HepG2 (cell line): ENCODE results near the gene IQCE. TPM values are rescaled to one million over a fixed set of nuclear protein-coding genes. Genes with fewer than 3 reads are reported as not detected.

Experiments used
- DPF2 ChIP-seq: sonication (generic); formaldehyde crosslinking; IDR thresholded peaks from 2 replicates; pipeline ENCODE4 v1.4.0; 2020; ENCODE audit warnings: mild to moderate bottlenecking, low read depth, missing genetic modification reagents, borderline replicate concordance
- HES4 ChIP-seq: sonication (generic); formaldehyde crosslinking; IDR thresholded peaks from 2 replicates; pipeline ENCODE4 v1.9.0; 2021; ENCODE audit warnings: mild to moderate bottlenecking, missing genetic modification reagents, borderline replicate concordance
- HNRNPLL ChIP-seq: fragments of 200-400 bp; formaldehyde crosslinking; IDR thresholded peaks from 2 replicates; pipeline ENCODE4 v1.6.1; 2017; ENCODE audit warnings: mild to moderate bottlenecking, low read depth, low read length; ENCODE audit not compliant: poor library complexity, severe bottlenecking
- HOXA5 ChIP-seq: sonication (generic); formaldehyde crosslinking; IDR thresholded peaks from 2 replicates; pipeline ENCODE4 v1.4.0; 2020; ENCODE audit warnings: missing genetic modification reagents
- ISL2 ChIP-seq: sonication (generic); formaldehyde crosslinking; IDR thresholded peaks from 2 replicates; pipeline ENCODE4 v1.5.0; 2020; ENCODE audit warnings: missing genetic modification reagents
- KDM3A ChIP-seq: IDR thresholded peaks from 2 replicates; pipeline ENCODE4 v1.6.1; 2018; ENCODE audit warnings: low read depth, missing compliant biosample characterization
- KMT2A ChIP-seq: sonication (generic); formaldehyde crosslinking; IDR thresholded peaks from 2 replicates; pipeline ENCODE4 v1.4.0; 2020; ENCODE audit warnings: missing genetic modification reagents
- MAF1 ChIP-seq: sonication (generic); formaldehyde crosslinking; IDR thresholded peaks from 2 replicates; pipeline ENCODE4 v1.5.0; 2020; ENCODE audit warnings: missing genetic modification reagents, borderline replicate concordance
- MAX ChIP-seq: IDR thresholded peaks from 2 replicates; pipeline ENCODE4 v1.6.1; 2012; ENCODE audit warnings: inconsistent platforms
- MLXIP ChIP-seq: sonication (generic); formaldehyde crosslinking; IDR thresholded peaks from 2 replicates; pipeline ENCODE4 v1.9.0; 2021; ENCODE audit warnings: missing genetic modification reagents, borderline replicate concordance
- NCOA5 ChIP-seq: sonication (generic); formaldehyde crosslinking; IDR thresholded peaks from 2 replicates; pipeline ENCODE4 v1.4.0; 2020; ENCODE audit warnings: missing genetic modification reagents
- PAWR ChIP-seq: sonication (generic); formaldehyde crosslinking; IDR thresholded peaks from 2 replicates; pipeline ENCODE4 v1.4.0; 2020; ENCODE audit warnings: missing genetic modification reagents, mild to moderate bottlenecking, borderline replicate concordance
- PHF5A ChIP-seq: IDR thresholded peaks from one replicate; pipeline ENCODE4 v1.6.1; 2018; ENCODE audit warnings: low read depth, missing genetic modification reagents; ENCODE audit not compliant: unreplicated experiment
- PITX1 ChIP-seq: sonication (generic); formaldehyde crosslinking; IDR thresholded peaks from 2 replicates; pipeline ENCODE4 v1.5.1; 2020; ENCODE audit warnings: mild to moderate bottlenecking, missing genetic modification reagents
- RAD21 ChIP-seq: fragments of 450-650 bp; formaldehyde crosslinking; IDR thresholded peaks from 2 replicates; pipeline ENCODE4 v1.5.0; 2020; ENCODE audit warnings: mild to moderate bottlenecking
- RBM39 ChIP-seq: fragments of 200-400 bp; formaldehyde crosslinking; IDR thresholded peaks from one replicate; pipeline ENCODE4 v1.6.1; 2018; ENCODE audit warnings: antibody characterized with exemption, mild to moderate bottlenecking, low read depth, low read length; ENCODE audit not compliant: poor library complexity, severe bottlenecking
- RELA ChIP-seq: sonication (generic); formaldehyde crosslinking; IDR thresholded peaks from 2 replicates; pipeline ENCODE4 v1.4.0; 2020; ENCODE audit warnings: missing genetic modification reagents
- SMARCC2 ChIP-seq: fragments of 450-650 bp; IDR thresholded peaks from 2 replicates; pipeline ENCODE4 v1.6.1; 2017; ENCODE audit warnings: antibody characterized with exemption, mild to moderate bottlenecking
- STAG1 ChIP-seq: sonication (generic); formaldehyde crosslinking; IDR thresholded peaks from 2 replicates; pipeline ENCODE4 v1.4.0; 2020; ENCODE audit warnings: missing genetic modification reagents
- SYNCRIP ChIP-seq: fragments of 200-400 bp; formaldehyde crosslinking; IDR thresholded peaks from 2 replicates; pipeline ENCODE4 v1.6.1; 2018; ENCODE audit warnings: mild to moderate bottlenecking, low read depth, low read length; ENCODE audit not compliant: insufficient read depth
- TCF7L2 ChIP-seq: IDR thresholded peaks from 2 replicates; pipeline ENCODE4 v1.6.1; 2011; ENCODE audit warnings: mild to moderate bottlenecking, low read depth, low read length, moderate library complexity
- TIGD3 ChIP-seq: sonication (generic); formaldehyde crosslinking; IDR thresholded peaks from 2 replicates; pipeline ENCODE4 v1.5.1; 2020; ENCODE audit warnings: mild to moderate bottlenecking, missing genetic modification reagents, borderline replicate concordance
- ZFP36 ChIP-seq: fragments of 150-350 bp; IDR thresholded peaks from 2 replicates; pipeline ENCODE4 v1.6.1; 2018; ENCODE audit warnings: borderline replicate concordance, low read length, low read depth; ENCODE audit not compliant: partially characterized antibody
- ZFP36L1 ChIP-seq: sonication (generic); formaldehyde crosslinking; IDR thresholded peaks from 2 replicates; pipeline ENCODE4 v1.8.0; 2022; ENCODE audit warnings: mild to moderate bottlenecking, missing genetic modification reagents, moderate library complexity
- ZNF709 ChIP-seq: sonication (generic); formaldehyde crosslinking; IDR thresholded peaks from 2 replicates; pipeline ENCODE4 v1.5.0; 2020; ENCODE audit warnings: mild to moderate bottlenecking, missing genetic modification reagents
- ZNF777 ChIP-seq: sonication (generic); formaldehyde crosslinking; IDR thresholded peaks from 2 replicates; pipeline ENCODE4 v1.4.0; 2020; ENCODE audit warnings: missing genetic modification reagents
- ZNF788 ChIP-seq: sonication (generic); formaldehyde crosslinking; IDR thresholded peaks from 2 replicates; pipeline ENCODE4 v1.5.0; 2020; ENCODE audit warnings: mild to moderate bottlenecking, missing genetic modification reagents, borderline replicate concordance
- polyA plus RNA-seq, 8 experiments: library from polyadenylated mRNA; depleted of rRNA in 3 of 8; stranded (reverse) in 7 of 8; unstranded in 1 of 8; fragments of >200 nt; fragmentation: Illumina TruSeq in 4 of 8; extraction: Trizol in 4 of 8; gene quantifications; 2 replicates each; pipeline versions ENCODE4 v1.2.1 to v1.2.3, GENCODE V29; 2011 to 2016; ENCODE audit warnings: low read depth in 4 of 8, missing spikeins in 1 of 8, mixed read lengths in 1 of 8; ENCODE audit not compliant: insufficient read depth in 1 of 8
- total RNA-seq, 5 experiments: library from RNA; depleted of rRNA; stranded (reverse); fragments of >200 nt; fragmentation: Illumina TruSeq; extraction: Trizol; gene quantifications; 2 replicates each; pipeline ENCODE4 v1.2.3, GENCODE V29; 2016; ENCODE audit warnings: low read depth in 1 of 5

The IQCE gene
- total and polyA plus RNA-seq, 2 of the 13 experiments (the other 11 are each of a cell fraction or from before 2014, with no cell fraction given) = 1.5 to 2.5 TPM

- TF ChIP-seq SMARCC2 (no peak), PITX1 (CRISPR knock-in tag) (no peak), NCOA5 (CRISPR knock-in tag) (no peak), RAD21 (CRISPR knock-in tag) (0 out of 2 replicates have a peak, but pooled peaks have one; percentile 1), RBM39 (no peak), MLXIP (CRISPR knock-in tag) (no peak), ZNF709 (CRISPR knock-in tag) (peak; percentile 29; the same call in 1 of the 2 replicates), HES4 (CRISPR knock-in tag) (0 out of 2 replicates have a peak, but pooled peaks have one; percentile 73), ZNF788 (no peak), ZNF777 (CRISPR knock-in tag) (peak; percentile 80), TCF7L2 (no peak), RELA (CRISPR knock-in tag) (no peak), SYNCRIP (no peak), PHF5A (CRISPR knock-in tag) (no peak), ZFP36L1 (CRISPR knock-in tag) (no peak), HNRNPLL (peak; percentile 66), DPF2 (no peak), PAWR (no peak), TIGD3 (CRISPR knock-in tag) (no peak), ISL2 (CRISPR knock-in tag) (no peak), KMT2A (CRISPR knock-in tag) (no peak), HOXA5 (CRISPR knock-in tag) (no peak), MAF1 (no peak), MAX (0 out of 2 replicates have a peak, but pooled peaks have one; percentile 3), KDM3A (no peak), STAG1 (CRISPR knock-in tag) (no peak), ZFP36 (peak; percentile 96)
Measured at GRCh38 chr7:2559283-2559950, 638 bp downstream of the IQCE start (continued).
